GM21526 (cell line): ENCODE results near the gene TM4SF18.

ENCODE experiments used
- ATAC-seq: cut with Tn5 transposase; IDR thresholded peaks from one replicate; pipeline ENCODE4 v1.9.1; 2021; ENCODE audit warnings: moderate library complexity; ENCODE audit not compliant: unreplicated experiment, low FRiP score

TM4SF18 gene

GRCh38 chr3:149331396-149331795, 2.0 kb downstream of the TM4SF18 start:
- ATAC-seq, result no peak

GRCh38 chr3:149330609-149331331, 2.7 kb downstream of the TM4SF18 start:
- ATAC-seq, result no peak

- ATAC-seq, result no peak
These were observed 6.3 kb downstream of the TM4SF18 start for GRCh38 chr3:149327156-149327555.

- no peak for ATAC-seq
These were observed 7.9 kb downstream of the TM4SF18 start for GRCh38 chr3:149325581-149325980.

- no peak for ATAC-seq
These were observed 9.1 kb downstream of the TM4SF18 start for GRCh38 chr3:149324332-149324731.

- ATAC-seq, result no peak
These were observed 11.8 kb downstream of the TM4SF18 start for GRCh38 chr3:149321640-149322039.

GRCh38 chr3:149321136-149321535, 12.3 kb downstream of the TM4SF18 start:
- no peak for ATAC-seq

GRCh38 chr3:149319750-149320149, 13.7 kb downstream of the TM4SF18 start:
- no peak for ATAC-seq

GRCh38 chr3:149317072-149317471, 16.4 kb downstream of the TM4SF18 start:
- no peak for ATAC-seq

GRCh38 chr3:149316437-149316836, 17.0 kb downstream of the TM4SF18 start:
- no peak for ATAC-seq

- ATAC-seq, result no peak
These were observed 17.7 kb downstream of the TM4SF18 start for GRCh38 chr3:149315694-149316093.

- ATAC-seq, result no peak
These were observed 18.4 kb downstream of the TM4SF18 start for GRCh38 chr3:149314807-149315578.

- no peak for ATAC-seq
These were observed 19.9 kb downstream of the TM4SF18 start for GRCh38 chr3:149313542-149313941.

GRCh38 chr3:149310796-149311534, 22.5 kb downstream of the TM4SF18 start:
- ATAC-seq, result no peak

GRCh38 chr3:149307435-149307783, 26.0 kb downstream of the TM4SF18 start:
- ATAC-seq, result no peak

GRCh38 chr3:149306751-149307434, 26.5 kb downstream of the TM4SF18 start:
- ATAC-seq, result no peak

GRCh38 chr3:149305376-149305775, 28.1 kb downstream of the TM4SF18 start:
- ATAC-seq, result no peak

GRCh38 chr3:149299938-149300801, 33.3 kb downstream of the TM4SF18 start:
- ATAC-seq, result no peak

GRCh38 chr3:149296972-149297371, 36.5 kb downstream of the TM4SF18 start:
- ATAC-seq, result no peak

GRCh38 chr3:149292666-149293065, 40.8 kb downstream of the TM4SF18 start:
- no peak for ATAC-seq
